RCC 7860 (cell line): ENCODE data around the gene UNC5A.

Experiments
- DNase-seq: peaks from one replicate; pipeline ENCODE4 v3.0.0-alpha.2; 2015; ENCODE audit warnings: low spot score
- FAIRE-seq: peaks from 2 replicates; lab custom pipeline; 2012; peaks lifted over from hg19 to GRCh38; lab: Jason Lieb, UNC

The UNC5A gene

DNA sequence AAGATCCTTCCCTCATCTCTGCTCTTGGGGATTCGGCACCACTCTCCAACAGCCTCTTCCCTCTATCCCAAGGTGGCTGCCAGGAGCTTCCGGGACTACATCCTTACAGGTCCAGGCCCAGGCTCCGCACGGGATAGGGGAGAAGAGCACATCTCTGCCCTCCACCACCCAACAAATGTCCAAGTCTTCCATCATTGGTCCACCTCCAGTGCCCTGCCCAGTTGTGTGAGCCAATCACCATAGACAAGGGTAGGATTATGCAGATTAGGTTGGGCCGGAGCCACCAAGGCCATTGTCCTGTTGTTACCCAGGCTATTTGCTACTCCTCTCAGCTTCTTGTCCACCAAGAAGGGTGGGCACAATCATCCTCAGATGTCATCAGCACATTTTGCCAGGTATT, 9.1 kb downstream of the UNC5A start:
- DNase-seq (no peak), FAIRE-seq (no peak)

DNA sequence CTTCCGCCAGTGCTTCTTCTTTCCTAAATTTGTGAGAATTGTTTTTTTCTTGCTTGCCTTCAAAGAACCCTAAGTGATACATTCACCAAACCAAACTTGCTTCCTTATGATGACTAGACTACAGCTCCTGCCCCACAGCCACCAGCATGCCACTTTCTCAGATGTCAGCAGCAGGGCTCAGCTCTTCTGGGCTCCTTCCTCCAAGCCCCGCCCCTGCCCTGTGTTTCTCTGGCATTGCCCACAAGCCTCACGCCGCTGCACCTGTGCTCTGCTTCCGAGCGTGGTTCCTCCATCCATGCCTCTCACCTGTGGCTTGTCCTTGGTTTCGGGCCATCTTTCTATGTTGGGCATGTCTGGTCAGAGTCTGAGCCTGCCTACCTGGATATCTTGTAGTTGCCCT, 10.6 kb downstream of the UNC5A start:
- DNase-seq (no peak), FAIRE-seq (no peak)

DNA sequence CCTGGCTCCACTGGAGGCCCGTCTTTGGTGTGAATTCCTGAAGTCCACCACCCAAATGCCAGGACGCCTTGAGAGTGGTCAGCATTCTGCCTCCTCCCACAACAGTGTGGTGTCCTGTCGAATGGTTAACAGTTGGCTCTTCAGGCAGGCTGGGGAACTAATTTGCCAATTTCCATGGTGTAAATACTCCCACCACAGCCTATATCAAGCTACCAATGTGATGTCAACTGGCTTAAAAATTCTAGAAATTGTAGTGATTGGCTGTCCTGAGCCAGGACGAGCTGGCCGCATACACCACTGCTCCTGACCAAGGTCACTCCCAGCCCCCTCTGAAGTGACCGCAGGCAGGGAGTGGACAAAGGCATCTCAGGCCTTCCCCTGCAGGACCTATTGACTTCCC, 11.1 kb downstream of the UNC5A start:
- no peak for FAIRE-seq
- no peak for DNase-seq

DNA sequence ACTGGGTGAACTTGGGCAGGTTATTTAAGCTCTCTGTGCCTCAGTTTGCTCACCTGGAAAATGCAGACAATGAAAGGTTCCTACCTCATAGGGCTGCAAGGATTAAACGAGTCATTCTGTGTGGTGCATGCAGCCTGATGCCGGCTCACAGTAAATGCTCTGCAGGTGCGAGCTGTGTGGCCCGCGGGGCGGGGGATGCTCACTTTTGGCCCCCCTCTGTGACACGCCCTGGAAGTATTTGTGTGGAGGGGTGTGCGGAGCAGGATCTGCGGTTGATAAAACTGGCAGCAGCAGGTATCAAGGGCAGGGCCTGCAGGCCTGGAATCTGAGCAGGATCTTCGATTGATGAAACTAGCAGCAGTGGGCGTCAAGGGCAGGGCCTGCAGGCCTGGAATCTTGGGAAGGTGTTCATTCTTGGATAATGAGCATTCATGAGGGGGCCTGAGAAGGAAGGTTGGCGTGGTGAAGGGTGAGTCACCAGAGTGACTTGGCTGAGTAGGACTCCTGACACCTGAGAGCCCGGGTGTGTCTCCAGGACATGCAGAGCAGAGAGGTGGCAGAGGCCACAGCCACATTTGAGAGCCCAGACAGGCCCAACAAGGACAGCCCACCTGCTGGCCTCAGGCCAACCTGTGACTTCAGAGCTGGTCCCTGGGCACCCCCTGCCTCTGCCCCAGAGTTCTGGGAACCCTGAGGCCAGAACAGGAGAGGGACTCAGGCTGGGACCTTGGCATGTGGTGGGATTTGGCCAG, 11.9 kb downstream of the UNC5A start:
- peak; percentile 29 for DNase-seq
- FAIRE-seq: no peak

DNA sequence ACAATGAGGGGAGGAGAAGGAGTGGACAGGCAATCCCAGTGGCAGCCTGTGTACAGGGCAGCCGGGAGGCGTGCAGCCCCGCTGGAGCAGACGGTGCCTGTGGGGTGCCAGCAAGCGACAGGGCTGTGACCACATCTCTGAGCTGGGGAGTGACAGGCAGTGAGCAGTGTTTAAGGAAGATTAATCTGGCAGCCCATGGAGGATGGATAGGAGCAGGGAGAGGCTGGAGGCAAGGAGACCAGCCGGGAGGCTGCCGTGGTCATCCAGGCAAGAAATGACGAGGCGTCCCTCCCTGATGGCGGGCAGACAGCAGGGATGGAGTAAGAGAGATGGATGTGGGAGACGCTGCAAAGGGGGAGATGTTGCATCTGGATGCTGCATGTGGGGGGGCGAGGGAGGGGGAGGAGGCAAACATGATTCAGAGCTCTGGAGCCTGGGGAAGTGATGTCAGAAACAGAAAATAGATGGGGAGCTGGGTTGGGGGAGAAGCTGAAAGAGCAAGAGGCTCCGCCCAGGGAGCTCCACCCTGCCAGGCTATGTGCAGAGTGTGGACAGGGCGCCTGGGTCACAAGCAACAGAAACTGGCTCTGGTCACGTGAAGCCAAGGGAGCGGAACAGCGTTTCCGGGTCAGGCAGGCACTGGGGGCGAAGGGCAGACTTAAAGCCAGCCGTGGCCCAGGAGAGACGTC, 12.6 kb downstream of the UNC5A start:
- DNase-seq (peak; percentile 22), FAIRE-seq (no peak)

DNA sequence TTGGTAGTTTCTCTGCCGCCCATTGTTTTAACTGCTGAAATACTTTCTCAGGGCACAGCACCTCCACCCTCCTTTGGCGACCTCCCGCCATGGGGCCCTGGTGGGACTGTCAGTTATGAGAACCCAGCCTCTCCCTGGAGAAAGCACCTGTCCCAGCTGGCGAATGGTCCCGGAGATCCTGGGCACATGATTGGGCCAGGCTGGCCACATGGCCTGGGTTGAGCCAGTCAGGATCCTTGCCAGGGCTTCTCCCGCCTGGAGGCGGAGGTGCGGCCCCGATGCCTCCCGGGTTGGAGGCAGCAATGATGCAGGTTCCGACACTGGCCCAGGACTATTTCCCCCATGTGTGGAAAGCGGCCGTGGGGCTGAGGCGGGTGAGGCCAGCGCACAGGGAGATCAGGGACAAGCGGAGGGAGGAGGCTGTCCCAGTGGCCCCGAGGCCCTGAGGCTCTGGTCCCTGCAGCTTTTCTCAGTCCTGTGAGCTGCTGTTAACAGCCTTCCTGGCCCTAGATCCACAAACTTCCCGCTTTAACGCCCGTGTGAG, 13.6 kb downstream of the UNC5A start:
- FAIRE-seq (no peak), DNase-seq (no peak)

DNA sequence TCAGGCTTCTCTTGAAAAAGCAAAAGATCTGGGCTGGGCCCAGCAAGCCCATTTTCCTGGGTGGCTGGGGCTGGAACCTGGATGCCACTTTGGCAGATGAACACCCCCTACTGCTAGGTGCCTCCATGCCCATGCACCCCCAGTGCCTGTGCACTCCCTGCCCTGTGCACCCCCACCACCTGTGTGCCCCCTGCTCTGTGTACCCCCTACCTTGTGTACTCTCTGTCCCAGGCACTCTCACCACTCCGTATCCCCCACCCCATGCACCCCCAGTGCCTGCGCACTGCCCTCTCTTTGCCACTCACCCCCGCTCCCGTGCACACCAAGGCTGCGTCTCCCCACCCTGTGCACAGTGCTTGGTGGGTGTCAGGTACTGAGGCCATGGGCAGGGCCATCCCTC, 14.2 kb downstream of the UNC5A start:
- DNase-seq (no peak), FAIRE-seq (no peak)

DNA sequence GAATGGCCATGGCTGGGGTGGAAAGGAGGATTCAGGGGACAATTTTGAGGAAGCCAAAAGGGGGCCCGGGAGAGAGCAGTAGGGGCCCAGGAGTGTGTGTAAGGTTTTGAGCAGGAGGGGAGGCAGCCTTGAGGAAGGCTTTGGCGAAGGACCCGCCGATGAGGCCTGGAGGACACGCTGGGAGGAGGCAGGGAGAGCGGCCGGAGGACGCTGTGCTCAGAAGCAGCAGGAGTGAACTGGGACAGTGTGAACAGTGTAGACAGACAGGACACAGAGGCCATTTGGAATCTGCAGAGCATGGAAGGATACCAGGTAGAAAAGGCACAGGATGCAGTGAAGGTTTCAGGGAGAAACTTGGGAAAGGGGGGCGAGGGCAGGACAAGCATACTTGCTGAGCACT, 14.9 kb downstream of the UNC5A start:
- DNase-seq (no peak), FAIRE-seq (no peak)

DNA sequence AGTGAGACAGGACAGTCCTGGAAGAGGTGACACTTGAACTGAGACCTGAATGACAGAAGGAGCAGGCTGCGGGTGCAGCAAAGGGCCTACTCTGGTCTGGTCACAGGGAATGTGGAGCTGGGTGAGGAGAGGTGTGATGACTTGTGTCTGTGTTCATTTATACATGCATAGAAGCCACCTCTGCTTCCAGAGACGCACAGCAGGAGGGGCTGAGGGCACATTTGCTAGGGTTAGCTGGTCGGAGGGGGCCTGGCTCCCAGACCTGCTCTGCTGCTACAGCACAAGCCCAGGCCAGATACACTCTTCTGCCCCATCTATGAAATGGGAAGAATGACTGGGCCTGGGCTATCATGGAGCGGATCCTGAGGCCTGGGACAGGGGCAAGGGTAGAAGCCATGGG, 15.6 kb downstream of the UNC5A start:
- FAIRE-seq (no peak), DNase-seq (no peak)

DNA sequence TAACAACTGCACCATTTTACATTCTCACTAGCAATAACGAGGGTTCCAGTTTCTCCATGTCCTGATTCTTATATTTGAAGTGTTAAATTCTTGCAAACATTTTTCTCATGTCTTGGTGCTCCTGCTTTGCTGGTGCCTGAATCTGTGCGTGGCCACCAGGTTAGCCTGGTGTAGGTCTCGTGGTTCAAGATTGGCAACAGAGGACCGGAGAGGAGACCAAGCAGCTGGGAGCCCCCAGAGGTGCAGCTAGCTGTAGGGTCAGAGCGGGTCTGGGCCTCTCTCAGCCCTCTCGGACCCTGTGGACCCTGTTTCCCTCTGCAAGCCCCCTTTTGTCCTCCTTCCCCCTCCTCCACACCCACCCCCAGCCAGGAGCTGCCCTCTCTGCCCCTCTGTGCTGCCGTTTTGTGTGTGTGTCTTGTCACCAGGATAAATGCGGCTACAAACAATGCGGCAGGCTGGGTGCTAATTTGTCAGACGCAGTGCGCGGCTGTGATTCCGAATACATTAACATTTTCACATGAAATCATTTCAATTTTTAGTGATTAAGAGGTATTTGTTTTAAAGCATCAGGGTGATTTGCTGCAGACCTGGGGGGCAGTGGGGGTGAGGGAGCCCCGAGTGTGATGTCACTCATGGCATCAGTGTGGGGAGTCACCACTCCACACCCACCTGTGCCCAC, 17.5 kb downstream of the UNC5A start:
- no peak for FAIRE-seq
- no peak for DNase-seq

DNA sequence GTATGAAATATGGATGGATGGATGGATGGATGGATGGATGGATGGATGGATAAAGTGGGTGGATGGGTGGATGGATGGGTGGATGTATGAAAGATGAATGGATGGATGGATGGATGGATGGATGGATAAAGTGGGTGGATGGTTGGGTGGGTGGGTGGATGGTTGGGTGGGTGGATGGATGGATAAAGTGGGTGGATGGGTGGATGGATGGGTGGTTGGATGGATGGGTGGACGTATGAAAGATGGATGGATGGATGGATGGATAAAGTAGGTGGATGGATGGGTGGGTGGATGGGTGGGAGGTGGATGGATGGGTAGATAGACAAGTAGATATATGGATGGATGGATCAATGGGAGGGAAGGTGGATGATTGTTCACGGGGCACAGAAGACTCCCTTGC, 19.0 kb downstream of the UNC5A start:
- DNase-seq (no peak), FAIRE-seq (no peak)

DNA sequence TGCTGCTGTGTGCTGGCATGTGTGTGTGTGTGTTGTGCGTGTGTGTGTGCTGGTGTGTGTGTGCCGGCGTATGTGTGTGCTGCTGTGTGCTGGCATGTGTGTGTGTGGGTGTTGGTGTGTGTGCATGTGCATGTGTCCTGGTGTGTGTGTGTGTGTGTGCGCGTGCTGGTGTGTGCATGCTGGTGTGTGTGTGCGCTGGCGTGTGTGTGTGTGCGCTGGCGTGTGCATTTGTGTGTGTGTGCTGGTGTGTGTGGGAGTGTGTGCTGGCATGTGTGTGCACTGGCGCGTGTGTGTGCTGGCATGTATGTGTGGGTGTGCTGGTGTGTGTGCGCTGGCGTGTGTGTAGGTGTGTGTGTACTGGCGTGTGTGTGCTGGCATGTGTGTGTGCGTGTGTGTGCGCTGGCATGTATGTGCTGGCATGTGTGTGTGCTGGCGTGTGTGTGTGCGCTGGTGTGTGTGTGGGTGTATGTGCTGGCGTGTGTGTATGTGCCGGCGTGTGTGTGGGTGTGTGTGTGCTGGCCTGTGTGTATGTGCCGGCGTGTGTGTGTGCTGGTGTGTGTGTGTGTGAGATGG, 20.1 kb downstream of the UNC5A start:
- DNase-seq: no peak
- FAIRE-seq: no peak

DNA sequence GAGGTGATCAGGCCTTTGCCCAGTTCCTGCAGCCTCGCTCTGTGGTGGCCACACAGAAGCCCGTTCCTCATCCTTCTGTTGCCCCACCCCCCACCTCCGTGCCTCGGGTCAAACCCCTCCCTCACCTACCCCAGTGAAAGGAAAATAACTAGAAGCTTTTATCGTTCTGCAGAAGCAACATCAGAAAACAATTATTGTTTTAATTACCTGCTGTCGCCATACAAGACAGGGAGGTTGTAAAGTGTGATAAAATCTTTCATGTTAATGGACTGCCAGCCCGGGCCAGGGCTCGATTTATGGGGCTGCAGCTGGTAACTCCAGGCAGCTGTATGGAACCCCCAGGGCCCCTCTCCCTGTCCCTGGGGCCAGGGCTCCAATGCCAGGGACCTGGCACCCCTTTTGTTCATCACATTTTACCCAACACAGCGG, 20.6 kb downstream of the UNC5A start:
- no peak for DNase-seq
- no peak for FAIRE-seq

DNA sequence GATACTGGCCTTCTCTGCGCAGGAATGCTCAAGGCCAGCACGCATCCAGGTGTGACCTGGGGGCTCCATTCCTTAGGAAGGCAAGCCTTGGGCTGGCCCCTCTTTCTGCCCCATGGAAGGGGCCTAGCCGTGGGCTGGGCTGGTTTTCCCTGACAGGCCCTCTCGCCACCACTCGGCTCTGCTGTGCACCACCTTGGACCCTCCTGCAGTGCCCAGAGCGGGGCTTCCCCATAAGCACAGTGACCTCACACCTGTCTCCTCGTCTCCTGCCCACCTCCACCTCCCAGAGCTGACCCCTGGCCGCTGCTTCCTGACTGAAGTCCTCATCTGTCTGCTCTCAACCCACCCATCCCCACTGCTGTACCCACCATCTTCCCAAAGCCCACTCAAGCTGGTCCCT, 21.1 kb downstream of the UNC5A start:
- no peak for DNase-seq
- FAIRE-seq: no peak

DNA sequence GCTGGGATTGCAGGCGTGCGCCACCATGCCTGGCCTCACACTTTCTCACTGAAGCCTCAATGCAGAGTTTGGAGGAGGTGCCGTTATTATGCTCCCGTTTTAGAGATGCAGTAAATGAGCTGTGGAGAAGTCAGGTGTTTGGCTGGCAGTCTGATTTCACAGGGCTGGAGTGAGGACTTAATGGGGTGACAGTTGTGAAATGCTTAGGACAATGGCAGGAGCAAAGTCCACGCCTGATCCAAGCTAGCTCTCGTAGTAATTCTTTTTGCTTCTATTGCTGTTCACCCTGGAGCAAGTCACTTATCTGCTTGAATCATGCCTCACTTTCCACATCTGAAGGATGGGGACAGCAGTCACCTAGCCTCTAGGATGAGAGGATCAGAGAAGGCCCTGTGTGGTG, 21.8 kb downstream of the UNC5A start:
- DNase-seq (no peak), FAIRE-seq (no peak)

DNA sequence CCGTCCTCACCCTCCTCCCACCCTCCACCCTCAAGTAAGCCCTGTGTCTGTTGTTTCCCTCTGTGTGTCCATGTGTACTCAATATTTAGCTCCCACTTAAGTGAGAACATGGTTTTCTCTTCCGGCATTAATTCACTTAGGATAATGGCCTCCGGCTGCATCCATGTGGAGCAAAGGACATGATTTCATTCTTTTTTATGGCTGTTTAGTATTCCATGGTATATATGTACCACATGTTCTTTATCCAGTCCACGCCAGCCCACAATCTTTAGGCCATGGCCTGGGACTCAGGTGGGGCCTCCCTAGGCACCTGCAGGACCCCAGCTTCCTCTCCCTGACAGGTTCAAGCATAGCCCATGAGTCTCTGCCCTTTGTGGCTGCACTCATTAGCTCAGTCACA, 22.9 kb downstream of the UNC5A start:
- no peak for FAIRE-seq

DNA sequence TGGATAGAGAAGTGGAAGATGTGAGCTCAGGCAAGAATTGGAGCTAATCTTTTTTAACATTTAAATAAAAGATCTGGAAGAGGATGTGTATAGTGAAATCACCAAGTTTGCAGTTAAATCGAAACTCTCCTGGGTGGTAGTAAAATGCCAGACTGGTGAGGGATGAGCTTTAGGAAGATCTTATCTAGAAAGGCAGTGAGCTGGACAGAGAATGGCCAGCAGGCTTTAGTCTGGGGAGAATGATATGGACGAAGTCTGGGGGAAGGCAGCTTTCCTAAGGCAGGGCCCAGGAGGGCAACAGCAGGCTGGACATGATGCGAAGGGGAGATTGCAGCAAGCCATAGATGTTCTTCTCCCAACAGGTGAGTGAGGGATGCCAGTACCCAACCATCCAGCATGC, 25.6 kb downstream of the UNC5A start:
- DNase-seq (no peak), FAIRE-seq (no peak)

More for the DNA sequence above, 22.9 kb downstream of the UNC5A start:
- DNase-seq: no peak

DNA sequence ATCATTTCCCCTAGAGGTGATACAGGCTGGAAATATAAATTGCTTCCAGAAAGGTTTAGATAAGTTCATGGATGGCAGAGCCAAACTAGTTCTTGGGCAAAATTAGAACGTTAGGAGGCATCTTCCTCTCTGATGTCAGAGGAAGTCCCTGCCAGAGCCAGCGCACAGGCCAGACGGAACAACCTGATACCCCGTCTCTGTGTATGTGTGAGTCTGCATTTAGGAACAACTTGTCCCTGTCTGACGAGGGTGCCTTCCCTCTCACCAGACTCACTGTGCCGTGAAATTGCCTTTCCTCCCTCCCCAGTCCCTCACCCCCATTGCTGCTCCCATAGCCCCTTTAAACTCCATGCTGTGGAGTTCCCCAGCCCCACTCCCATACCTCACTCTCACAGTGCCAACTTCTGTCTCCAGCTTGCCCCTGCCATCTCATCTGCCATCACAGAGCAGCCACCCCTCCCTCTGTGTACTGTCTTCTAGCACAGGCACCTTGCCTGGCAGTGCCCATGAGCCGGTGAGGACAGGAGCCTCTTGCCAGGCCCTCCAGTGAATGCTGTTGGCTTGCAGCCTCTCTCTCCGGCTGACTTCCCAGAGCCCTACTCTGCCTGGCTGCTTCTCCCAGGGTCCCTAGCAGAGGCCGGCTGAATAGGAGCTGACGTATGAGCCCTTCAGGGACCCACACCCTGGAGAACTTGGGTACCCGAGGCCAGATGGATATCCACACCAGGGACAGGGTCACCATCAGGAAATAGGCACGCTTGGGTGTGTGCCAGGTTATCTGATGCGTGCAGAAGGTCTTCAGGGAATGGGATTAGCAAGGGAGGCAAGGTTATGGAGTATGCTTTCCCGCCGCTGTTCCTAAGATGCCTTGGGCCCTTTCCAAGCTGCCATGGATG, 26.7 kb downstream of the UNC5A start:
- no peak for FAIRE-seq
- DNase-seq: no peak

DNA sequence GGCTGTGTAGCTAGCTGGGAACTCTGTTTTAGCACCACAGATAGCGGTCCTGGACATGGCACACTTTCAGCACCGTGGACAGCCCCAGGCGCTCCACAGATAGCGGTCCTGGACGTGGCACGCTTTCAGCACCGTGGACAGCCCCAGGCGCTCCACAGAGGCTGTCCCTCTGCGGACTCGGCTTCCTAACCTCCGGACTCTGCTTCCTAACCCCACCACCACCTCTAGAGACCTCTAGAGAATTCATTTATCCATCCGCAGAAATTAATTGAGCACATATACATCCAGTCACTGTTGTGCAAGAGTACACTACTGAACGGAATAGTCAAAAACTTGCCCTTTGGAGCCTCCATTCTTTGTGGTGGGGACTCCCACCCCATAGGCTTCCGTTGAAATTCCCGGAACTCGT, 27.4 kb downstream of the UNC5A start:
- no peak for FAIRE-seq
- DNase-seq: peak; percentile 60

DNA sequence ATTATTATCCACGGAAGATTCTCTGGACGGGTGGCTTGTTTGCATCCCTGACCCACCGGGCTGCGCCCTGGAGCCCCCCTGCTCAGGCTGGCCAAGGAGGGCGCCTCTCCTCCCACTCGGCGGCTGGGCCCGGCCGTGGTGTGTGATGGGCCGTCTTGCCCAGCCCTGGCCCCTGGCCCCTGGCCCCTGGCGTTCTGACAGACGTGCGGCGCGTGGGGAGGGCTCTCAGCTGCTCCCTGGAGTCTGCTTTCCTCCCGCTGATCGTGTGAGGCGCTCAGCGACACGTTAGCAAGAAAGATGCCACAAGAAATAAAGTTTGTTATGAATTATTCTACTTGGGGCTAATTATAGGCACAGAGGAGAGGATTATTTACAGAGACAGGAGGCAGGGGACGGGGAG, 33.3 kb downstream of the UNC5A start:
- FAIRE-seq: no peak
- no peak for DNase-seq
